SK-N-SH (cell line): ENCODE data around the gene SPRED2. TPM values are rescaled to one million over a fixed set of nuclear protein-coding genes. Genes with fewer than 3 reads are reported as not detected.

Experiments used
- CTCF ChIA-PET: fragments of 300-600, 350-600 bp; formaldehyde crosslinking; extraction: SDS; loops from one replicate; lab custom pipeline; 2021; lab: Yijun Ruan, JAX
- POLR2A ChIA-PET: fragments of 350-600 bp; sonication (Branson Sonifier 250); formaldehyde crosslinking; extraction: SDS; loops from one replicate; lab custom pipeline; 2020; ENCODE audit warnings: antibody characterized with exemption, inconsistent platforms; lab: Yijun Ruan, JAX
- DNase-seq: peaks from one replicate; pipeline ENCODE4 v3.0.0; 2012
- H2AFZ ChIP-seq: fragments of 200-600 bp; sonication (generic); 2 replicates; pipeline ENCODE4 v1.8.1; 2016; ENCODE audit warnings: antibody characterized with exemption, mild to moderate bottlenecking, low read depth
- H3F3A ChIP-seq: fragments of 200-600 bp; sonication (generic); replicated peaks from 2 replicates; pipeline ENCODE3; 2016; ENCODE audit warnings: antibody characterized with exemption, mild to moderate bottlenecking; ENCODE audit not compliant: insufficient read depth
- H3K27ac ChIP-seq, 2 experiments: fragments of 200-500 bp in 1 of 2; fragments of 200-600 bp in 1 of 2; sonication (Bioruptor generic) in 1 of 2; sonication (generic), shearing (Covaris generic) in 1 of 2; 2 replicates each; pipeline versions ENCODE4 v1.5.1 to v1.6.1; 2014 to 2016; ENCODE audit warnings: low read depth in 2 of 2, inconsistent platforms in 1 of 2, low read length in 1 of 2, mild to moderate bottlenecking in 1 of 2, mixed read lengths in 1 of 2
- H3K27me3 ChIP-seq: fragments of 200-600 bp; sonication (generic), shearing (Covaris generic); 2 replicates; pipeline ENCODE4 v1.6.1; 2016; ENCODE audit warnings: mixed run types; ENCODE audit not compliant: insufficient read depth
- H3K36me3 ChIP-seq, 2 experiments: fragments of 200-500 bp in 1 of 2; fragments of 200-600 bp in 1 of 2; sonication (Bioruptor generic) in 1 of 2; sonication (generic) in 1 of 2; replicated peaks in 1 of 2; 2 replicates each; pipeline versions ENCODE3 to v1.5.1; 2014 to 2016; ENCODE audit warnings: low read length in 1 of 2, mild to moderate bottlenecking in 1 of 2; ENCODE audit not compliant: insufficient read depth in 2 of 2, control insufficient read depth in 1 of 2
- H3K4me1 ChIP-seq, 2 experiments: fragments of 200-500 bp in 1 of 2; fragments of 200-600 bp in 1 of 2; sonication (Bioruptor generic) in 1 of 2; sonication (generic), shearing (Covaris generic) in 1 of 2; 2 replicates each; pipeline versions ENCODE4 v1.5.1 to v1.6.1; 2014 to 2016; ENCODE audit warnings: low read depth in 1 of 2, low read length in 1 of 2, mixed run types in 1 of 2; ENCODE audit not compliant: insufficient read depth in 2 of 2, control insufficient read depth in 1 of 2
- H3K4me2 ChIP-seq: fragments of 200-600 bp; sonication (generic), shearing (Covaris generic); 2 replicates; pipeline ENCODE4 v1.6.1; 2017; ENCODE audit warnings: mixed run types
- H3K4me3 ChIP-seq, 2 experiments: fragments of 200-500 bp in 1 of 2; fragments of 200-600 bp in 1 of 2; sonication (Bioruptor generic) in 1 of 2; sonication (generic), shearing (Covaris generic) in 1 of 2; 2 replicates each; pipeline versions ENCODE4 v1.5.1 to v1.8.1; 2014 to 2016; ENCODE audit warnings: low read depth in 2 of 2, inconsistent platforms in 1 of 2, low read length in 1 of 2, mild to moderate bottlenecking in 1 of 2, mixed read lengths in 1 of 2, moderate library complexity in 1 of 2
- H3K79me2 ChIP-seq: fragments of 200-600 bp; sonication (generic); 2 replicates; pipeline ENCODE4 v1.8.1; 2017; ENCODE audit warnings: mild to moderate bottlenecking; ENCODE audit not compliant: insufficient read depth
- H3K9ac ChIP-seq: fragments of 200-600 bp; sonication (generic); 2 replicates; pipeline ENCODE4 v1.6.1; 2017; ENCODE audit warnings: mixed run types
- H3K9me2 ChIP-seq: fragments of 200-600 bp; sonication (generic); 2 replicates; pipeline ENCODE4 v1.6.1; 2017; ENCODE audit warnings: mixed run types
- H3K9me3 ChIP-seq: fragments of 200-600 bp; sonication (generic); 2 replicates; pipeline ENCODE4 v1.6.1; 2017; ENCODE audit warnings: mixed run types, mild to moderate bottlenecking, moderate library complexity
- H4K20me1 ChIP-seq: fragments of 200-600 bp; sonication (generic); 2 replicates; pipeline ENCODE4 v1.6.1; 2017; ENCODE audit warnings: mild to moderate bottlenecking, mixed run types; ENCODE audit not compliant: insufficient read depth
- CTCF ChIP-seq: fragments of 200-600 bp; sonication (generic); IDR thresholded peaks from 2 replicates; pipeline ENCODE4 v1.6.1; 2017; ENCODE audit warnings: antibody characterized with exemption, mild to moderate bottlenecking, moderate library complexity
- FOSL2 ChIP-seq: IDR thresholded peaks from 2 replicates; pipeline ENCODE4 v1.4.0; 2012; ENCODE audit warnings: low read depth, mild to moderate bottlenecking, moderate library complexity, borderline replicate concordance
- IRF3 ChIP-seq: fragments of 150-350 bp; IDR thresholded peaks from 2 replicates; pipeline ENCODE4 v1.6.1; 2016; ENCODE audit warnings: mild to moderate bottlenecking, low read depth, low read length
- JUND ChIP-seq: IDR thresholded peaks from 2 replicates; pipeline ENCODE4 v1.4.0; 2012
- MAX ChIP-seq: IDR thresholded peaks from 2 replicates; pipeline ENCODE4 v1.4.0; 2012; ENCODE audit warnings: low read depth
- MXI1 ChIP-seq: IDR thresholded peaks from 2 replicates; pipeline ENCODE4 v1.6.1; 2012; ENCODE audit warnings: mild to moderate bottlenecking, low read depth, low read length, improper control_type of control experiment
- NFIC ChIP-seq: IDR thresholded peaks from 2 replicates; pipeline ENCODE4 v1.4.0; 2012; ENCODE audit warnings: borderline replicate concordance
- NRF1 ChIP-seq: IDR thresholded peaks from 2 replicates; pipeline ENCODE4 v1.6.1; 2012; ENCODE audit warnings: low read depth, mild to moderate bottlenecking, low read length
- POLR2AphosphoS5 ChIP-seq: IDR thresholded peaks from 2 replicates; pipeline ENCODE4 v1.6.1; 2012; ENCODE audit warnings: low read depth, low read length
- RCOR1 ChIP-seq: fragments of 150-350 bp; IDR thresholded peaks from 2 replicates; pipeline ENCODE4 v1.6.1; 2017; ENCODE audit warnings: antibody characterized with exemption, low read length
- RFX5 ChIP-seq: IDR thresholded peaks from 2 replicates; pipeline ENCODE4 v1.6.1; 2012; ENCODE audit warnings: mild to moderate bottlenecking, improper control_type of control experiment, low read length
- TEAD4 ChIP-seq: IDR thresholded peaks from 2 replicates; pipeline ENCODE4 v1.4.0; 2012; ENCODE audit warnings: mild to moderate bottlenecking, borderline replicate concordance; ENCODE audit not compliant: insufficient read depth
- WGBS: methylation state at CpG from one replicate; pipeline ENCODE4 v1.1.6; 2017; ENCODE audit warnings: low lambda C conversion rate; 5-methylcytosine and 5-hydroxymethylcytosine counted together
- polyA plus RNA-seq, 3 experiments: library from polyadenylated mRNA; depleted of rRNA; stranded (reverse); fragments of >200 nt; gene quantifications; 2 replicates each; pipeline ENCODE4 v1.2.3, GENCODE V29; 2012

SPRED2 gene
- polyA plus RNA-seq, 1 of the 3 experiments (the other 2 are of a cell fraction): 21.9 TPM

GRCh38 chr2:65393743-65394422 is 38.5 kb downstream of the SPRED2 start:
- POLR2A ChIA-PET: no interaction called here
- H4K20me1 ChIP-seq: peaks cover 100% of the 10 kb centered on the region

GRCh38 chr2:65393046-65393445 is 39.4 kb downstream of the SPRED2 start:
- CTCF ChIA-PET: interaction anchor here (0.8 kb wide), 1 partner anchor 21 kb away, joined by 4 read pairs; no protein-coding TSS in a partner anchor
- Histone ChIP-seq H4K20me1 (peaks cover 99% of the 10 kb centered on the region), H3K4me1 (peaks cover 30 to 36% of the 10 kb centered on the region in 2 experiments), H2AFZ (no peak overlapping the region), H3F3A (peaks cover 2% of the 10 kb centered on the region), H3K9me3 (no peaks in the 10 kb centered on the region), H3K4me2 (no peak overlapping the region), H3K27ac (no peak overlapping the region), H3K9me2 (no peaks in the 10 kb centered on the region), H3K4me3 (no peak overlapping the region), H3K36me3 (no peaks in the 10 kb centered on the region), H3K79me2 (peaks cover 99% of the 10 kb centered on the region), H3K9ac (no peak overlapping the region), H3K27me3 (no peaks in the 10 kb centered on the region)
- POLR2A ChIA-PET: interaction anchor here (1.1 kb wide), 1 partner anchor 43 kb away, joined by 3 read pairs; no protein-coding TSS in a partner anchor
- DNase-seq: no peak
- WGBS: 95% methylated on average over 3 of the region's 3 CpGs
- TF ChIP-seq TEAD4: no peak
- TF ChIP-seq RFX5: no peak
- TF ChIP-seq NFIC: no peak
- TF ChIP-seq MXI1: no peak
- no peak for TF ChIP-seq MAX
- TF ChIP-seq FOSL2: no peak

More at GRCh38 chr2:65393743-65394422, 38.5 kb downstream of the SPRED2 start:
- TF ChIP-seq RCOR1 (no peak), JUND (no peak), MXI1 (no peak), CTCF (no peak), POLR2AphosphoS5 (no peak), NRF1 (no peak), RFX5 (no peak), NFIC (no peak), FOSL2 (no peak), IRF3 (no peak)
- Histone ChIP-seq H3K9me3 (no peaks in the 10 kb centered on the region), H3K27ac (no peak overlapping the region), H3F3A (peaks cover 2% of the 10 kb centered on the region), H3K36me3 (no peaks in the 10 kb centered on the region), H3K9ac (no peak overlapping the region), H3K4me3 (no peak overlapping the region), H3K4me2 (no peak overlapping the region), H3K4me1 (peaks cover 22 to 33% of the 10 kb centered on the region in 2 experiments), H3K79me2 (peaks cover 99% of the 10 kb centered on the region), H3K9me2 (no peaks in the 10 kb centered on the region), H2AFZ (no peak overlapping the region), H3K27me3 (no peaks in the 10 kb centered on the region)
- CTCF ChIA-PET: no interaction called here
- 86% methylated on average over 3 of the region's 3 CpGs for WGBS
- no peak for DNase-seq
